Caco-2 (cell line): ENCODE measurements around the gene ANKRD28. TPM values are rescaled to one million over a fixed set of nuclear protein-coding genes. Genes with fewer than 3 reads are reported as not detected.

Experiments
- microRNA-seq: library from miRNA; unstranded; fragments of <30 nt; microRNA quantifications from one replicate; pipeline ENCODE4 v1.2.0, GENCODE V29; 2022
- total RNA-seq: library from RNA; stranded (reverse); gene quantifications from 2 replicates; pipeline ENCODE4 v1.2.3, GENCODE V29; 2022

ANKRD28 gene
- total RNA-seq, 1 experiment from 2014 or later: 37.2 TPM

Small RNAs within 50 kb of the gene (microRNA-seq; reads per million reads assigned to microRNA genes)
- not detected for gene MIR3134

Other genes with a start within 250 kb of the ANKRD28 start
- gene HACL1, start 196.4 kb downstream of the ANKRD28 start, total RNA-seq: 41.9 and 48.1 TPM in 2 replicates
- gene BTD, start 196.2 kb downstream of the ANKRD28 start, total RNA-seq: 11.1 and 11.8 TPM in 2 replicates